Stimulated activated CD8-positive, alpha-beta memory T cell treated with anti-CD3 and anti-CD28 coated beads, Interleukin-7, amount 100 ng/mL, for 24 hours (primary cell): Measurements from ENCODE around the gene SERPINA12.
"Not testable (repeated sequence)": the region's sequence is repeated elsewhere in the genome, so short reads cannot be mapped to it uniquely, and the experiment has no call there.

Experiments
- DNase-seq: peaks from one replicate; pipeline ENCODE4 v3.0.0-alpha.2; 2020; ENCODE audit warnings: low read depth

The SERPINA12 gene

GRCh38 chr14:94489336-94489735 lies 19.9 kb downstream of the SERPINA12 start:
- no peak for DNase-seq

- no peak for DNase-seq
Measured at GRCh38 chr14:94486883-94487282, 22.4 kb downstream of the SERPINA12 start.

DNA sequence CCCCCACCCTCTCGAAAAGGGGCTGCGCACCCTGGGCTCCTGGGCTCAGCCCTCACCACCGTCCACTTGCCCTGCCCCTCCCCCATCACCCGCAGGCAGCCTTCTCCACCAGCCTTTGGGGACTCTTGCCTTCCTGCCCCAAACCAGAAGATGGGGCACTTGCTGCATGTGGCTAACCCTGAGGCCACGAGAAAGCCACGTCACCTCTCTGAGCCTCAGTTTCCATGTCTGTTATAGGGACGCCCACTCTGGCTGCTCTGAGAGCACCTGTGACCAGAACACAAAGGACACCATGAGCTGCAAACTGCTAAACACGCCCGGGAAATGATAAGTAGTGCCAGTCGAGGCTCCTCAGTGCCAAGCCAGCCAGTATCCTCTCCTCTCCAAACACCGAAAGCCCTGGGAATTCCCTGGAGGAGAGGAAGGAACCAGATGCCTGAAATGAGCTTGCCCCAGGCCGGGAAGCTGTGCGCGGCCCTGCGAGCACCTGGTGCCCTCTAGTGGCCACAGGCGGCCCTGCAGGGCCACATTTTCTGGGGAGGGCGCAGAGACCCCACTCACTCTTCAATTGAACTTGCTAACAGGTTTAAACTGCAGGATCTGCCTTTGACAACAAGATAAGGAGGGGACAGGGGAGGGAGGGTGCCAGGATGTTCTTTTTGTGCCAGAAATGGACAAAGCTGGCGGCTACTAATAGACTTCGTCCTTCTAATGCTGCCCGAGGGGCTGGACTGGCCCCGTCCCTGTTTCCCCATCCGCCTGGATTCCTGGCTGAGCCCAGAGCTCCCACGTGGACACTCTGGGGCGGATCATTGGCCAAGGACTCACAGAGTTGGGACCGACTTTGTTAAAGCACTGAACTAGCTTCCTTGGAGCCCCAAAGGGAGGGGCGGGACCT lies 23.1 kb downstream of the SERPINA12 start:
- peak; percentile 9 for DNase-seq

- DNase-seq, result no peak
Measured at GRCh38 chr14:94484481-94484880, 24.8 kb downstream of the SERPINA12 start.

- no peak for DNase-seq
Measured at GRCh38 chr14:94483729-94484275, 25.5 kb downstream of the SERPINA12 start.

DNA sequence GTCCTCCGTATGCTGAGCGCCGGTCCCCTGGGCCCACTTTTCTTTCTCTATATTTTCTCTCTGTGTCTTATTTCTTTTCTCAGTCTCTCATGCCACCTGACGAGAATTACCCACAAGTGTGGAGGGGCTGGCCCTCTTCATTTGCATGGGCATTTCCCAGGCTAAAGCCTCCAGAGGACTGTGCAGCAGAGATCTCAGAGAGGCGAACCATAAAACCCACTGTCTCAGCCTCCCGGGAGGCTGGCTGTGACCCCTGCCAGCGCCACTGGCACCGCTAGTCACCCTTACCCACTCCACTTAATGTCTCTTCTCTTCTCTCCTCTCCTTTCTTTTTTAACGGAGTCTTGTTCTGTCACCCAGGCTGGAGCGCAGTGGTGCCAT lies 26.2 kb downstream of the SERPINA12 start:
- DNase-seq, result no peak

GRCh38 chr14:94482132-94483070 lies 26.9 kb downstream of the SERPINA12 start:
- not testable (repeated sequence) for DNase-seq

DNA sequence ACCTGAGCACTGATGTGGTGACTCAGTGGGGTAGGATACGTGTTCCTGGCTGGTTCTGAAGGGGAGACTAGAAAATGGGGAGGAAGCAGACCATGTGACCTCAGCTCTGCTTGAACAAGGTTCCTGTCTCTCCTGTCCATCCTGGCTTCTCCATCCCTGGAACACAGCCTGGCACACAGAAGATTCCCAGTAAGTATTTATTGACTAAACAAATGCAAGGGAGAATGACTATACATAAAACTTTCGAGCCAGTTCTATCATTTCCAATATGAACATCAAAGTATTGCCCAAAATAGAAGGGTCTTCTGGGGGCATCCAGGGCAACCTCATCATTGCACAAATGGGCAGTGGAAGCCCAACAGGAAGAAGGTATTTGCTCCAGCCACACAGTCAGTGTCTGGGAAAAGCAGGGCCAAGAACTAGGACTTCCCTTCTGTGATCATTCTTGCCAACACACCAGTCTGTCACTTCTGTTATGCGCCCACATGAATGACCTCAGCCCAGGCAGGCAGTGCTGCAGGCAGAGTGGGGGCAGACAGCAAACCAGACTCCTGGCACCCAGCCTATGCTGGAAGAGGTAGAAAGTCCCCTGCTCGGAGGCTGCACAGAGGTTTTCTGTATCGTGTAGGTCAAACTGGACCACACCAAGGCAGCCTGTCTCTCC lies 27.7 kb downstream of the SERPINA12 start:
- no peak for DNase-seq

DNA sequence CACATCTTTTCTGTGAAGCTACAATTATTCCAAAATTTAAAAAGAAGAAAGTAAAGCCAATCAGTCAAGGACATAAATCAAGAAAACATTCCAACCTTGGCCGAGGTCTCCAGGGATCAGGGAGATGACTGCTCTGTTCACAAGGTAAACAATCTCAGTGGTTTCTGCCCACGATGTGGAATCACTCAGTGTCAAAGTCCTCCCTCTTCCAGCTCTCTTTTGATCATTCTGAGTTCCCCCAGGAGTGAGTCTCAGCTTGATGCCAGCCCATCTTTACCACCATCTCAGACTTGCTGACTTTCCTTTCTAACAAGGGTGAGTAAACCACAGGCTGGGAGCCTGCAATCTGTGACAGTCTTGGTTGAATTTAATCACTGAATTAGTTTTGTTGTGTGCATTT lies 28.5 kb downstream of the SERPINA12 start:
- DNase-seq, result no peak

DNA sequence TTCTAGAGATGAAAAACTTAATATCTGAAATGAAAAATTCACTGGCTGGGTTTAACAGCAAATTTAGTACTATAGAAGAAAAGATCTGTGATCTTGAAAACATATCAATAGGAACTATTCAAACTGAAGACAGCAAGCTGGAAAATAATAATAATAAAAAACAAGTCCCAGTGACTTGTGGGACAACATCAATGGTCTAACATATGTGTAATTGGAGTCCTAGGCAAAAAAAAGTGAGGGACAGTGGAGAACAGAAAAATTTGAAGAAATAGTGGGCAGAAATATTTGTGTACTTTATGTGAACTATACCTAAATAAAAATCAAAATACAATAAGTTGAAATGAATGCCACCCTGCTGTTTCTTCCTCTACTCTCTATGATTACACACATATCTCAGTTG lies 30.8 kb downstream of the SERPINA12 start:
- DNase-seq, result no peak

- no peak for DNase-seq
Measured at GRCh38 chr14:94476023-94476422, 33.2 kb downstream of the SERPINA12 start, which contains the start of gene SERPINA9. SERPINA9 (minus strand) TSS chr14:94476197; CDS start chr14:94469840, 6,357 bp downstream.

DNA sequence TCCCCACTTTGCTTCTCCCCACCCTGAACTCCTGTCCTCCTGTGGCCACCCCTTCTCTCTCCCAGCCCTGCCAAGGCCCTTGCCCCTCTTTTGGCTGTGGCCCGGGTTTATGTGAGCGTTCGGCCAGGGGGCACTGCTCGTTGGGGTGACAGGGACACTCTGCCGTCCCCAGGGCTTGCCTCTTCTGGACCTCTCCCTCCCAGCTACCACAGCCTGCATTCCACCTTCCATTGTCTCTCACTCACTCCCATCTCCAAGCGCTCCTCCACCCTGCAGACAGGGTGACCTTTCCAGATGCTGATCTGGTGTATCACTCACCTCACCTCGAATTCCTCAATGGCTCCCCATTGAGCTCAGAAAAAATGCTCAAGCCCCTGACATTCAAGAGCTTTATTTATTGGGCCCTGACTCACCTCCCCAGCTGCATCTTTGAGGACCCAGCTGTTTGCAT lies 34.7 kb downstream of the SERPINA12 start:
- DNase-seq, result no peak

- DNase-seq, result no peak
Measured at GRCh38 chr14:94473666-94474410, 35.4 kb downstream of the SERPINA12 start.

DNA sequence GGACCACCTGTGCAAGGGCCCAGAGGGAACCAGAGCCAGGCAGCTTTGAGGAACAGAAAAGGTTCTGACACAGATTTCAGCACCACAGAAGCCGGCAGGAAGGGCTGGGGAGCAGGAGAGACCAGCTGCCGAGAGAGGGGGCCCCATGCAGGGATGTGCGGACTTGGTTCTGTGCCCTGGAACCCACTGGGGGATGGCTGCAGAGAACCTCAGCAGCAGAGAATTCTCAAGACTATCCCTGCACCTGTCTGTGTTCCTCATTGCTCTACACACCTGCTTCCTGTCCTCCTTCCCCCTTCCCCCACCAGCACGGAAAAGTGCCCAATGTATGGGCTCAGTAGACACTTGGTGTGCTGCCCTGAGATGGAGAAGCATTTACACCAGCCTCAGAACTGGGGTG lies 36.4 kb downstream of the SERPINA12 start:
- DNase-seq, result no peak

DNA sequence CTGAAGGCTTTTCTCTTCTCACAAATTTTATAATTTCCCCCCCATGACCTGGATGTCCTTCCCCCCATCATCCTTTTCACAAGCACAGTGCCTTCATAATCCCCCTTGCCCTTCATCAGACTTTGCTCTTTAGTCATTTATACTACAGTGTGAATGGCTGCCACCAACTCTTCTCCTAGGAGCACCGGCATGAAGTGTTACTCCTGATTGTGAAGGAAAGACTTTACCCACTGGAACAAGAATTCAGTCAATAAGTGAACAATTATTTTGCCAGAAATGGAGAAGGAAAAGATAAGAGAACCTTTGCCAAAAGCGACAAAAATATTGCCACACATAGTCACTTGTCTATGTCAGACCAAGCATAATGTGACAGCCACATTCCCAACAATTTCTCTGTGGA lies 38.2 kb downstream of the SERPINA12 start:
- DNase-seq, result no peak

GRCh38 chr14:94470311-94470710 lies 39.0 kb downstream of the SERPINA12 start:
- no peak for DNase-seq

DNA sequence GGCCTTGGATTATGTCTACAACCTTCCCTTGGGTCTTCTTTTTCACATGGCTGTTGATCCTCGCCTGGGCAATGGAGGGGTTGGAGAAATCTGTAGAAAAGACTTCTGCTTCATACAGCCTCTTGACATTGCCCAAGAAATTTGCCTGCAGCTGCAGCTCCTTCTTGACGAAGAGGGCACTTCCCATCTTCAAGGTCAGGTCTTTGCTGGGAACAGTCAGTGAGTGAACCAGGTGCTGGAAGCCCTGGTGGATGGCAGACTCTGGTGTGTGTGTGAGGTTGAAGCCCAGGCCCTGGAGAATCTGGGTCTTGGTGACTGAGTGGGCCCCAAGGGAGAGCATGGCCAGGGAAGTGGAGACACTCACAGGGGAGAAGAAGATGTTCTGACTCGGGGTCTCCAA lies 40.0 kb downstream of the SERPINA12 start:
- DNase-seq, result no peak

- DNase-seq, result no peak
Measured at GRCh38 chr14:94467728-94468520, 41.3 kb downstream of the SERPINA12 start.

- no peak for DNase-seq
Measured at GRCh38 chr14:94466706-94467370, 42.4 kb downstream of the SERPINA12 start.

GRCh38 chr14:94465042-94465441 lies 44.2 kb downstream of the SERPINA12 start:
- no peak for DNase-seq
